Measurements from ENCODE around the gene LNX1. TPM values are rescaled to one million over a fixed set of nuclear protein-coding genes. Genes with fewer than 3 reads are reported as not detected.

Gene LNX1
- total RNA-seq, 2 experiments from 2014 or later = not detected

- Histone ChIP-seq H3K4me1 (ENCODE audit: insufficient read depth, low read length, poor library complexity, severe bottlenecking) (no peaks in the 10 kb centered on the region), H4K20me1 (ENCODE audit: insufficient read depth, low read length) (no peaks in the 10 kb centered on the region), H2AFZ (ENCODE audit: low read length) (no peak overlapping the region), H3K79me2 (ENCODE audit: insufficient read depth, low read depth, low read length) (no peaks in the 10 kb centered on the region), H3K9me3 (ENCODE audit: low read length) (no peaks in the 10 kb centered on the region), H3K4me3 (ENCODE audit: low read depth, low read length, poor library complexity, severe bottlenecking) (no peak overlapping the region), H3K4me2 (ENCODE audit: low read length) (no peak overlapping the region), H3K27ac (ENCODE audit: low read depth, low read length, poor library complexity, severe bottlenecking) (no peak overlapping the region), H3K9me2 (ENCODE audit: insufficient read depth, low read length) (no peaks in the 10 kb centered on the region), H3K36me3 (ENCODE audit: insufficient read depth, low read length) (no peaks in the 10 kb centered on the region)
- POLR2A ChIA-PET = no interaction called here
- BruUV-seq (replicated peaks) = no TSS peak
- CTCF ChIA-PET (ENCODE audit: unreplicated experiment) = no interaction called here
- no peak for DNase-seq (ENCODE audit: low spot score)
- TF ChIP-seq CTCF (conservative IDR thresholded peaks at IDR 0.05; ENCODE audit: low read length) (no peak), EZH2phosphoT487 (IDR thresholded peaks at IDR 0.05; ENCODE audit: borderline replicate concordance, low read depth, low read length) (no peak)
- intact Hi-C loops (cut with micrococcal nuclease; ENCODE audit: unreplicated experiment) = no loop called here
Observed at GRCh38 chr4:53535567-53535966, 55.7 kb downstream of the LNX1 start.

- BruUV-seq (replicated peaks) = no TSS peak
- Histone ChIP-seq H3K4me2 (ENCODE audit: low read length) (no peak overlapping the region), H2AFZ (ENCODE audit: low read length) (no peak overlapping the region), H3K79me2 (ENCODE audit: insufficient read depth, low read depth, low read length) (no peaks in the 10 kb centered on the region), H3K9me3 (ENCODE audit: low read length) (no peaks in the 10 kb centered on the region), H3K9me2 (ENCODE audit: insufficient read depth, low read length) (no peaks in the 10 kb centered on the region), H3K4me1 (ENCODE audit: insufficient read depth, low read length, poor library complexity, severe bottlenecking) (no peaks in the 10 kb centered on the region), H3K36me3 (ENCODE audit: insufficient read depth, low read length) (no peaks in the 10 kb centered on the region), H3K4me3 (ENCODE audit: low read depth, low read length, poor library complexity, severe bottlenecking) (no peak overlapping the region), H4K20me1 (ENCODE audit: insufficient read depth, low read length) (no peaks in the 10 kb centered on the region), H3K27ac (ENCODE audit: low read depth, low read length, poor library complexity, severe bottlenecking) (no peak overlapping the region)
- ChIA-PET CTCF (ENCODE audit: unreplicated experiment) (no interaction called here), POLR2A (no interaction called here)
- no peak for DNase-seq (ENCODE audit: low spot score)
- TF ChIP-seq CTCF (conservative IDR thresholded peaks at IDR 0.05; ENCODE audit: low read length) (no peak), EZH2phosphoT487 (IDR thresholded peaks at IDR 0.05; ENCODE audit: borderline replicate concordance, low read depth, low read length) (no peak)
- intact Hi-C loops (cut with micrococcal nuclease; ENCODE audit: unreplicated experiment) = no loop called here
Observed at GRCh38 chr4:53534684-53535083, 56.6 kb downstream of the LNX1 start.

DNA sequence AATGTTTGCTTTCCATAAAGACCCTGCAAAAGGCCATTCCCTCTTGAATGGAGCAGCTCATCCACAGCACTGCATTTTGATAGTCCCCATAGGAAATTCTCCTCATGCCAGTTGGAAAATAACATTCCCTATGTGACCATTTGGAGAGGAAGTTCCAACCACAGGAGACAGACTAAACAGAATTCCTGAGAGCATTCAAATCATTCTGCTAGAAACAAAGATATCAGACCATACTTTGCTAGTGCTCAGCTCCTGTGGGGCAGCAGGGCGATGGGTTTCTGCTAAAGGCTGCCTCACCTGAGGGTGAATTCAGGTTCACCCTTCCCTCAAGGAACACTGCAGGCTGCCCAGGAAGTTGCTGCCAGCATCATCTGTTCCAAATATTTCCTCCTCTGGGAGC, 58.8 kb downstream of the LNX1 start:
- CTCF ChIA-PET (ENCODE audit: unreplicated experiment) = no interaction called here
- Histone ChIP-seq H3K4me3 (ENCODE audit: low read depth, low read length, poor library complexity, severe bottlenecking) (no peak overlapping the region), H3K9me3 (ENCODE audit: low read length) (no peaks in the 10 kb centered on the region), H2AFZ (ENCODE audit: low read length) (no peak overlapping the region), H3K9me2 (ENCODE audit: insufficient read depth, low read length) (no peaks in the 10 kb centered on the region), H3K4me1 (ENCODE audit: insufficient read depth, low read length, poor library complexity, severe bottlenecking) (no peaks in the 10 kb centered on the region), H3K79me2 (ENCODE audit: insufficient read depth, low read depth, low read length) (no peaks in the 10 kb centered on the region), H3K36me3 (ENCODE audit: insufficient read depth, low read length) (no peaks in the 10 kb centered on the region), H3K4me2 (ENCODE audit: low read length) (no peak overlapping the region), H3K27ac (ENCODE audit: low read depth, low read length, poor library complexity, severe bottlenecking) (no peak overlapping the region), H4K20me1 (ENCODE audit: insufficient read depth, low read length) (no peaks in the 10 kb centered on the region)
- POLR2A ChIA-PET = no interaction called here
- no peak for TF ChIP-seq EZH2phosphoT487 (IDR thresholded peaks at IDR 0.05; ENCODE audit: borderline replicate concordance, low read depth, low read length)
- no peak for TF ChIP-seq CTCF (conservative IDR thresholded peaks at IDR 0.05; ENCODE audit: low read length)
- no peak for DNase-seq (ENCODE audit: low spot score)
- no TSS peak for BruUV-seq (replicated peaks)
- intact Hi-C loops (cut with micrococcal nuclease; ENCODE audit: unreplicated experiment) = no loop called here

All from OCI-LY7 (cell line).